PFSK-1 (cell line): ENCODE results near the gene CLIP4.

Source experiments
- POLR2AphosphoS5 ChIP-seq: IDR thresholded peaks from 2 replicates; pipeline ENCODE4 v1.6.1; 2012; ENCODE audit warnings: low read depth, mild to moderate bottlenecking, control low read depth, low read length, moderate library complexity
- SIN3A ChIP-seq: IDR thresholded peaks from 2 replicates; pipeline ENCODE4 v1.6.1; 2012; ENCODE audit warnings: mild to moderate bottlenecking, low read length, moderate library complexity, borderline replicate concordance; ENCODE audit not compliant: insufficient read depth
- TAF1 ChIP-seq: IDR thresholded peaks from 2 replicates; pipeline ENCODE4 v1.6.1; 2012; ENCODE audit warnings: low read length, control low read depth, borderline replicate concordance; ENCODE audit not compliant: insufficient read depth

- no peak for TF ChIP-seq TAF1
- TF ChIP-seq SIN3A: no peak
- no peak for TF ChIP-seq POLR2AphosphoS5
Observed at GRCh38 chr2:29070526-29070925, 44.7 kb upstream of the CLIP4 start.
